HepG2 (cell line): ENCODE data around the gene ITGAV. TPM values are rescaled to one million over a fixed set of nuclear protein-coding genes. Genes with fewer than 3 reads are reported as not detected.

Source experiments
- ERF ChIP-seq: IDR thresholded peaks from 2 replicates; pipeline ENCODE4 v1.6.1; 2018; ENCODE audit warnings: missing biosample characterization, missing genetic modification reagents
- ETV6 ChIP-seq: sonication (generic); formaldehyde crosslinking; conservative IDR thresholded peaks from 2 replicates; pipeline ENCODE4 v1.4.0; 2020; ENCODE audit warnings: missing genetic modification reagents
- FOXK1 ChIP-seq: sonication (generic); formaldehyde crosslinking; IDR thresholded peaks from 2 replicates; pipeline ENCODE4 v1.4.0; 2020; ENCODE audit warnings: low read depth, missing genetic modification reagents, borderline replicate concordance
- HNRNPH1 ChIP-seq: fragments of 200-400 bp; formaldehyde crosslinking; optimal IDR thresholded peaks from 2 replicates; pipeline ENCODE3; 2017; ENCODE audit warnings: mild to moderate bottlenecking, low read depth, low read length
- KLF16 ChIP-seq, 2 experiments: sonication (generic) in 1 of 2; formaldehyde crosslinking in 1 of 2; IDR thresholded peaks; 2 replicates each; pipeline versions ENCODE4 v1.6.1 to v1.8.0; 2016 to 2023; ENCODE audit warnings: missing genetic modification reagents in 2 of 2, missing compliant biosample characterization in 1 of 2
- MEIS1 ChIP-seq: sonication (generic); formaldehyde crosslinking; IDR thresholded peaks from 2 replicates; pipeline ENCODE4 v1.9.0; 2021; ENCODE audit warnings: mild to moderate bottlenecking, missing genetic modification reagents, moderate library complexity, borderline replicate concordance
- MEIS2 ChIP-seq: sonication (generic); formaldehyde crosslinking; IDR thresholded peaks from 2 replicates; pipeline ENCODE4 v1.9.0; 2021; ENCODE audit warnings: mild to moderate bottlenecking, missing genetic modification reagents
- NR3C1 ChIP-seq: sonication (generic); formaldehyde crosslinking; IDR thresholded peaks from 2 replicates; pipeline ENCODE4 v1.4.0; 2020; ENCODE audit warnings: missing genetic modification reagents
- SOX6 ChIP-seq, 2 experiments: fragments of 450-650 bp in 1 of 2; sonication (generic) in 1 of 2; formaldehyde crosslinking in 1 of 2; IDR thresholded peaks; 2 replicates each; pipeline versions ENCODE4 v1.4.0 to v1.6.1; 2017 to 2020; ENCODE audit warnings: antibody characterized with exemption in 1 of 2, mild to moderate bottlenecking in 1 of 2, missing genetic modification reagents in 1 of 2
- ZBTB38 ChIP-seq: sonication (generic); formaldehyde crosslinking; IDR thresholded peaks from 2 replicates; pipeline ENCODE4 v1.5.1; 2020; ENCODE audit warnings: mild to moderate bottlenecking, missing genetic modification reagents
- ZNF124 ChIP-seq: sonication (generic); formaldehyde crosslinking; IDR thresholded peaks from 2 replicates; pipeline ENCODE4 v1.4.0; 2020; ENCODE audit warnings: missing genetic modification reagents
- ZNF614 ChIP-seq: IDR thresholded peaks from 2 replicates; pipeline ENCODE4 v1.6.1; 2018; ENCODE audit warnings: missing biosample characterization, missing genetic modification reagents, inconsistent platforms, borderline replicate concordance
- polyA plus RNA-seq, 8 experiments: library from polyadenylated mRNA; depleted of rRNA in 3 of 8; stranded (reverse) in 7 of 8; unstranded in 1 of 8; fragments of >200 nt; fragmentation: Illumina TruSeq in 4 of 8; extraction: Trizol in 4 of 8; gene quantifications; 2 replicates each; pipeline versions ENCODE4 v1.2.1 to v1.2.3, GENCODE V29; 2011 to 2016; ENCODE audit warnings: low read depth in 4 of 8, missing spikeins in 1 of 8, mixed read lengths in 1 of 8; ENCODE audit not compliant: insufficient read depth in 1 of 8
- total RNA-seq, 5 experiments: library from RNA; depleted of rRNA; stranded (reverse); fragments of >200 nt; fragmentation: Illumina TruSeq; extraction: Trizol; gene quantifications; 2 replicates each; pipeline ENCODE4 v1.2.3, GENCODE V29; 2016; ENCODE audit warnings: low read depth in 1 of 5
- TF ChIP-seq, protein P1 (sequence below): sonication (generic); formaldehyde crosslinking; IDR thresholded peaks from 2 replicates; pipeline ENCODE4 v1.8.0; 2022; ENCODE audit warnings: missing genetic modification reagents, mild to moderate bottlenecking, inconsistent platforms, borderline replicate concordance
- TF ChIP-seq, protein P2 (sequence below): sonication (generic); formaldehyde crosslinking; IDR thresholded peaks from 2 replicates; pipeline ENCODE4 v1.4.0; 2020; ENCODE audit warnings: missing genetic modification reagents, borderline replicate concordance
- TF ChIP-seq, protein P3 (sequence below): IDR thresholded peaks from 2 replicates; pipeline ENCODE4 v1.4.0; 2020; ENCODE audit warnings: mild to moderate bottlenecking, missing genetic modification reagents
- TF ChIP-seq, protein P4 (sequence below): sonication (generic); formaldehyde crosslinking; conservative IDR thresholded peaks from 2 replicates; pipeline ENCODE4 v1.8.0; 2022; ENCODE audit warnings: low read depth, missing genetic modification reagents
- TF ChIP-seq, protein P5 (sequence below): sonication (generic); formaldehyde crosslinking; IDR thresholded peaks from 2 replicates; pipeline ENCODE4 v1.5.1; 2020; ENCODE audit warnings: missing genetic modification reagents, mild to moderate bottlenecking, borderline replicate concordance

Gene ITGAV
- total and polyA plus RNA-seq, 2 of the 13 experiments (the other 11 are each of a cell fraction or from before 2014, with no cell fraction given), result 59.1 to 60.4 TPM

- TF ChIP-seq, protein P1, sequence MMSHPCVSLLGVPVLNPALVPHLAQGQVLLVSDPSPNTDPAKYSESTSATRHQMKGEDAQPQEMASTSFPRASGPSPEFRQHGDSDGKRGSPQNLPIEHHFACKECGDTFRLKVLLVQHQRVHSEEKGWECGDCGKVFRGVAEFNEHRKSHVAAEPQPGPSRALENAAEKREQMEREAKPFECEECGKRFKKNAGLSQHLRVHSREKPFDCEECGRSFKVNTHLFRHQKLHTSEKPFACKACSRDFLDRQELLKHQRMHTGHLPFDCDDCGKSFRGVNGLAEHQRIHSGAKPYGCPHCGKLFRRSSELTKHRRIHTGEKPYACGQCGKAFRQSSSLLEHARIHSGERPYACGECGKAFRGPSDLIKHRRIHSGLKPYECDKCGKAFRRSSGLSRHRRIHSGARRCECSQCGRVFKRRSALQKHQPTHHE (CRISPR knock-in tag), result peak; percentile 82; the same call in 1 of the 2 replicates
- TF ChIP-seq ZNF614 (CRISPR knock-in tag), result no peak
- peak; percentile 93 for TF ChIP-seq ETV6 (CRISPR knock-in tag)
- TF ChIP-seq, protein P2, sequence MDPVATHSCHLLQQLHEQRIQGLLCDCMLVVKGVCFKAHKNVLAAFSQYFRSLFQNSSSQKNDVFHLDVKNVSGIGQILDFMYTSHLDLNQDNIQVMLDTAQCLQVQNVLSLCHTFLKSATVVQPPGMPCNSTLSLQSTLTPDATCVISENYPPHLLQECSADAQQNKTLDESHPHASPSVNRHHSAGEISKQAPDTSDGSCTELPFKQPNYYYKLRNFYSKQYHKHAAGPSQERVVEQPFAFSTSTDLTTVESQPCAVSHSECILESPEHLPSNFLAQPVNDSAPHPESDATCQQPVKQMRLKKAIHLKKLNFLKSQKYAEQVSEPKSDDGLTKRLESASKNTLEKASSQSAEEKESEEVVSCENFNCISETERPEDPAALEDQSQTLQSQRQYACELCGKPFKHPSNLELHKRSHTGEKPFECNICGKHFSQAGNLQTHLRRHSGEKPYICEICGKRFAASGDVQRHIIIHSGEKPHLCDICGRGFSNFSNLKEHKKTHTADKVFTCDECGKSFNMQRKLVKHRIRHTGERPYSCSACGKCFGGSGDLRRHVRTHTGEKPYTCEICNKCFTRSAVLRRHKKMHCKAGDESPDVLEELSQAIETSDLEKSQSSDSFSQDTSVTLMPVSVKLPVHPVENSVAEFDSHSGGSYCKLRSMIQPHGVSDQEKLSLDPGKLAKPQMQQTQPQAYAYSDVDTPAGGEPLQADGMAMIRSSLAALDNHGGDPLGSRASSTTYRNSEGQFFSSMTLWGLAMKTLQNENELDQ (CRISPR knock-in tag), result no peak
- peak in 1 of 2 experiments; percentile 96; a peak in 2 of 4 replicates for TF ChIP-seq KLF16 (CRISPR knock-in tag; IDR thresholded peaks at IDR 0.05)
- no peak for TF ChIP-seq NR3C1
- TF ChIP-seq SOX6 (IDR thresholded peaks at IDR 0.05), result no peak
- peak; percentile 87 for TF ChIP-seq SOX6 (CRISPR knock-in tag; IDR thresholded peaks at IDR 0.05)
- TF ChIP-seq ERF (CRISPR knock-in tag), result peak; percentile 71
- TF ChIP-seq ZNF124, result peak; percentile 87; the same call in 1 of the 2 replicates
- TF ChIP-seq HNRNPH1, result no peak
- TF ChIP-seq, protein P3, sequence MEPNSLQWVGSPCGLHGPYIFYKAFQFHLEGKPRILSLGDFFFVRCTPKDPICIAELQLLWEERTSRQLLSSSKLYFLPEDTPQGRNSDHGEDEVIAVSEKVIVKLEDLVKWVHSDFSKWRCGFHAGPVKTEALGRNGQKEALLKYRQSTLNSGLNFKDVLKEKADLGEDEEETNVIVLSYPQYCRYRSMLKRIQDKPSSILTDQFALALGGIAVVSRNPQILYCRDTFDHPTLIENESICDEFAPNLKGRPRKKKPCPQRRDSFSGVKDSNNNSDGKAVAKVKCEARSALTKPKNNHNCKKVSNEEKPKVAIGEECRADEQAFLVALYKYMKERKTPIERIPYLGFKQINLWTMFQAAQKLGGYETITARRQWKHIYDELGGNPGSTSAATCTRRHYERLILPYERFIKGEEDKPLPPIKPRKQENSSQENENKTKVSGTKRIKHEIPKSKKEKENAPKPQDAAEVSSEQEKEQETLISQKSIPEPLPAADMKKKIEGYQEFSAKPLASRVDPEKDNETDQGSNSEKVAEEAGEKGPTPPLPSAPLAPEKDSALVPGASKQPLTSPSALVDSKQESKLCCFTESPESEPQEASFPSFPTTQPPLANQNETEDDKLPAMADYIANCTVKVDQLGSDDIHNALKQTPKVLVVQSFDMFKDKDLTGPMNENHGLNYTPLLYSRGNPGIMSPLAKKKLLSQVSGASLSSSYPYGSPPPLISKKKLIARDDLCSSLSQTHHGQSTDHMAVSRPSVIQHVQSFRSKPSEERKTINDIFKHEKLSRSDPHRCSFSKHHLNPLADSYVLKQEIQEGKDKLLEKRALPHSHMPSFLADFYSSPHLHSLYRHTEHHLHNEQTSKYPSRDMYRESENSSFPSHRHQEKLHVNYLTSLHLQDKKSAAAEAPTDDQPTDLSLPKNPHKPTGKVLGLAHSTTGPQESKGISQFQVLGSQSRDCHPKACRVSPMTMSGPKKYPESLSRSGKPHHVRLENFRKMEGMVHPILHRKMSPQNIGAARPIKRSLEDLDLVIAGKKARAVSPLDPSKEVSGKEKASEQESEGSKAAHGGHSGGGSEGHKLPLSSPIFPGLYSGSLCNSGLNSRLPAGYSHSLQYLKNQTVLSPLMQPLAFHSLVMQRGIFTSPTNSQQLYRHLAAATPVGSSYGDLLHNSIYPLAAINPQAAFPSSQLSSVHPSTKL (CRISPR knock-in tag), result peak; percentile 69
- TF ChIP-seq MEIS2 (CRISPR knock-in tag), result no peak; the same call in 1 of the 2 replicates
- peak; percentile 74 for TF ChIP-seq ZBTB38
- TF ChIP-seq, protein P4, sequence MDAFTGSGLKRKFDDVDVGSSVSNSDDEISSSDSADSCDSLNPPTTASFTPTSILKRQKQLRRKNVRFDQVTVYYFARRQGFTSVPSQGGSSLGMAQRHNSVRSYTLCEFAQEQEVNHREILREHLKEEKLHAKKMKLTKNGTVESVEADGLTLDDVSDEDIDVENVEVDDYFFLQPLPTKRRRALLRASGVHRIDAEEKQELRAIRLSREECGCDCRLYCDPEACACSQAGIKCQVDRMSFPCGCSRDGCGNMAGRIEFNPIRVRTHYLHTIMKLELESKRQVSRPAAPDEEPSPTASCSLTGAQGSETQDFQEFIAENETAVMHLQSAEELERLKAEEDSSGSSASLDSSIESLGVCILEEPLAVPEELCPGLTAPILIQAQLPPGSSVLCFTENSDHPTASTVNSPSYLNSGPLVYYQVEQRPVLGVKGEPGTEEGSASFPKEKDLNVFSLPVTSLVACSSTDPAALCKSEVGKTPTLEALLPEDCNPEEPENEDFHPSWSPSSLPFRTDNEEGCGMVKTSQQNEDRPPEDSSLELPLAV (CRISPR knock-in tag), result no peak
- TF ChIP-seq FOXK1 (CRISPR knock-in tag), result 0 out of 2 replicates have a peak, but pooled peaks have one; percentile 43
- TF ChIP-seq MEIS1 (CRISPR knock-in tag), result peak; percentile 83; the same call in 1 of the 2 replicates
- TF ChIP-seq, protein P5, sequence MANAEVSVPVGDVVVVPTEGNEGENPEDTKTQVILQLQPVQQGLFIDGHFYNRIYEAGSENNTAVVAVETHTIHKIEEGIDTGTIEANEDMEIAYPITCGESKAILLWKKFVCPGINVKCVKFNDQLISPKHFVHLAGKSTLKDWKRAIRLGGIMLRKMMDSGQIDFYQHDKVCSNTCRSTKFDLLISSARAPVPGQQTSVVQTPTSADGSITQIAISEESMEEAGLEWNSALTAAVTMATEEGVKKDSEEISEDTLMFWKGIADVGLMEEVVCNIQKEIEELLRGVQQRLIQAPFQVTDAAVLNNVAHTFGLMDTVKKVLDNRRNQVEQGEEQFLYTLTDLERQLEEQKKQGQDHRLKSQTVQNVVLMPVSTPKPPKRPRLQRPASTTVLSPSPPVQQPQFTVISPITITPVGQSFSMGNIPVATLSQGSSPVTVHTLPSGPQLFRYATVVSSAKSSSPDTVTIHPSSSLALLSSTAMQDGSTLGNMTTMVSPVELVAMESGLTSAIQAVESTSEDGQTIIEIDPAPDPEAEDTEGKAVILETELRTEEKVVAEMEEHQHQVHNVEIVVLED (CRISPR knock-in tag), result peak; percentile 62; the same call in 1 of the 2 replicates
Observed at GRCh38 chr2:186589612-186590349, at the start of gene ITGAV (continued).
